HG02943 (cell line): ENCODE measurements around the gene VPREB3.

Experiments
- ATAC-seq: cut with Tn5 transposase; IDR thresholded peaks from one replicate; pipeline ENCODE4 v1.9.1; 2021; ENCODE audit warnings: mild to moderate bottlenecking, low read depth, moderate library complexity; ENCODE audit not compliant: unreplicated experiment

VPREB3 gene

DNA sequence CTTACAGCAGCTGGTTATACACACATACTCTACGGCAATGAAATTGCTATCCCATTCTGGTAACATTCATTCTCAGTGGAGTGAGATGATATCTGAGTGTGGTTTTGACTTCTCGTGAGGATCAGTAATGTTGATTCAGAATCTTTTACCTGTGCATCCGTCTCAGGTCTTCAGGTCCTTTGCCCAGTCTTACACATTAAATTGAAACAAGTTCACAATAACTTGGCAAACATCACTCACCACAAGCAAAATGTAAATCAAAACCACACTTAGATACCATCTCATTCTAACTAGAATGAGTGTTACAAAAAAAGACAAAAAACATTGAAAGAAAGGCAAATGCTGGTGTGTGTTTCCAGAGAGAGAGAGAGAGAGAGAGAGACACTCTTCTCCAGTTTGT lies 49.4 kb downstream of the VPREB3 start:
- ATAC-seq: no peak

DNA sequence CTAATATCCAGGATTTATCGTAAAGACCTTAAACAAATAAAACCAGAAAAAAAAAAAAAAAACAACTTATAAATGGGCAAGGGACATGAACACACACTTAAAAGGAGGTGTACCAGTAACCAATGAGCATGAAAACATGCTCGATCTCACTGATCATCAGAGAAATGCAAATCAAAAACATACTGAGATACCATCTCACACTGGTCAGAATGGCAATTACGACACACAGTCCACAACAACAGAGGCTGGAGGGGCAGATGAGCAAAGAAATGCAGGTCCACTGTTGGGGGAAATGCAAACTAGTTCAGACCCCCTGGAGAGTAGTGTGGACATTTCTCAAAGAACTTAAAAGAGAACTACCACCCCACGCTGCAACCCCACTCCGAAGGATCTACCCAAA lies 50.2 kb downstream of the VPREB3 start:
- ATAC-seq: no peak
